Measurements from ENCODE around the gene PIK3AP1. TPM values are rescaled to one million over a fixed set of nuclear protein-coding genes. Genes with fewer than 3 reads are reported as not detected.

Gene PIK3AP1
- total RNA-seq, 1 donor from 2014 or later, result 17.7 TPM

DNA sequence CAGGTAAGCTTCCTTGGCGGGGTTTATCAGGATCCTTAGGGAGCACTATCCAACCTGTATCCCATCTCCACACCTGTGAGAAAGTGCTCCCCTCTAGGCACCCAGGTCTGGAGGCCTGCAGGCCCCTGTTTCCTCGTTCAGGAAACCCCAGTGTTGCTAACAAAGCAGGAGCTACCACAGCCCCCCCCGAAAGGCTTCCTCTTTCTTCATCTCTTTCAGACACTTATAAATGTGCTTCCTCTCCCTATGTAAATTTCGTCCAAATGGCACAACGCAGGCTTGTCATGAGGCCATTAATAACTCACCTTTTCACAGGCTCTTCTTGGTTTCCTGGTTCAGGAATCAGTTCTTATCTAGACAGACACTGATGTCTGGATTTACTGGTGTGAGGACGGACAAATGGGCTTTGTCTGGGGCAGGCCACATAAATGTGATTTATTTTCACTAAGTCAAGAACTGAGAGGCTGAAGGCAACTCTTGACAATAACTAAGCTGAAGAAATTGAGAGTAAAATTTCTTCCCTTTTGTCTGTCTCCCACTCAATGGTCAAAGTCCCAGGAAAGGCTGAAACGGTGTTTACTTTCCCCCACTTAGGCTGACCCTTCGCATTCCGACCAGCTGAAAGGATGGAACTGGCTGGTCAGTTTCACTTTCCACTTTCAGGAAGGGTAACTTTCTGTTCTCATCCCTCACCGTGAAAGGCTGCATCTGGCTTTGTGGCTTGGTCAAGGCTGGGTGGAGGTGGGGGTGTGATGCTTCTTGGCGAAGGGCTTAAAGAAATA lies 46.8 kb downstream of the PIK3AP1 start:
- DNase-seq (ENCODE audit: low spot score), result no peak

DNA sequence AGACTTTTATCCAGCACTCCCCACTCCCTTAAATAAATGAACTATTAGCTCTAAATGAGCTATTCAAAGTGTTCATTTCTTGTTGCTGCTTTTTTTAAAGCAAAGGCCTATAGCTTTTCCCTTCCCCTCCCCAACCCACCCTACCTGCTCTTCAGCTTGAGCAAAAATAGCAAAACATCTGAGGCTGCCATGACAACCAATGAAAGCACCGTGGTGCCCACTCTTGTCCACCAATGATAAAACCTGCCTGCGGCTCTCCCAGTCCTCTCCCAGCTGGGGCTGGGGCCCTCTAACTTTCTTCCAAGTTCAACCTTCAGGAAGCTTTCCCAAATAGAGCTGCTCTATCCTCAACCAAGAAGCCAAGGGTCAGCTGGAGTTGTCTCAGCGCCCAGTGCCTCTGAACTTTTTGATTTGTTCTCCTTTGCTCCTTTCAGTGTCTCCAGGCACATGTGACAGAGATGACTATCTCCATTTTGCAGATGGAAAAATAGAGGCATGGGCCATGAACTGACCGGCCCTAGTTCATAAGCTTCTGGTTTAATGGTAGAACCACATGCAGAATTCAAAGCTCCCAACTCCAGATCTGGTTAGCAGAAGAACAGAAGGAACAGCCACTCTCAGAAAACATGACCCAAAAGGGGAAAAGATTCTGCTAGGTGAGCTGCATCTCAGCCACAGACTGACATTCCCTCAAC lies 47.7 kb downstream of the PIK3AP1 start:
- DNase-seq (ENCODE audit: low spot score), result no peak

DNA sequence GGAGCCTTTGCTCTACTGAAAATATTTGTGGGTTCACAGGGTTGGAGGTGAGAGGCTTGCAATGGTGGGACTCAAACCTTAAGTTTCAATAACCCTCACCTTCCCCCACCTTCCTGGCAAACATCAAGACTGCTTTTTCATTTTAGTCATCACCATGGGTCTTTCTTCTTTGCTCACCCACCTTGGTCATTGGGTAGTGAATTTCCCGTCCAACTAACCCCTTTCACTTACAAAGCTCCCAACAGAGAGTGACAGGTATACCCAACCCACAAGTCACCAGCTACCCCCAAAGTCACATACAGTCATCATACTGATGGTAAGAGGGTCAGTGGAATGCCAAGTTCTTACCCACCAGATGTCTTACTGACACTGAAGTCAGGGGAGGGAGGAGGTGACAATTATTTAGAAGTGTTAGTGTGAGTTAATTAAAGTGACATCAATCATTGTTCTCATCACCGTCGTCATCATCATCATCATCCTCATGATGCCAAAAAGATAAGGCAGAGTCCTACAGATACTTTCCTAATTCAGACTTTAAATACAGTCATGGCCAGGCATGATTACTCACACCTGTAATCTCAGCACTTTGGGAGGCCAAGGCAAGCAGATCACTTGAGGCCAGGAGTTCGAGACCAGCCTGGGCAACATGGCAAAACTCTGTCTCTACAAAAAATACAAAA lies 49.0 kb downstream of the PIK3AP1 start:
- no peak for DNase-seq (ENCODE audit: low spot score)

DNA sequence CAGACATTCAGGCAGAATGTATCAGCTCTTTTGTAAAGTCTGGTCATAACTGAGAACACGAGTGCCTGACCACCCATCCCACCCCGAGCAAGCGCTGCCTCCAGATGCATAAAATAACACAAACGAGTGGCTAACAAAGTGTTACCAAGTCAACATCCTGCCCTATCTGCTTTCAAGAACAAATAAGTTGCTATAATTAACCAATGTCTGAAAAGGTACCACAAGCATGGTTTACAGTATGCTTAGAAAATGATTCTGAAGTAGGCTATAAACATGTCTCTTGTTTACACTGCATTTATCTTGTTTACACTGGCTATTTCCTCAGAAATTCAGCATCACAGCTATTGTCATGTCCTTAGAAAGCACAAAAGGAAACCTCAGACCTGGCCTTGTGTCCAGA lies 49.5 kb downstream of the PIK3AP1 start:
- no peak for DNase-seq (ENCODE audit: low spot score)

DNA sequence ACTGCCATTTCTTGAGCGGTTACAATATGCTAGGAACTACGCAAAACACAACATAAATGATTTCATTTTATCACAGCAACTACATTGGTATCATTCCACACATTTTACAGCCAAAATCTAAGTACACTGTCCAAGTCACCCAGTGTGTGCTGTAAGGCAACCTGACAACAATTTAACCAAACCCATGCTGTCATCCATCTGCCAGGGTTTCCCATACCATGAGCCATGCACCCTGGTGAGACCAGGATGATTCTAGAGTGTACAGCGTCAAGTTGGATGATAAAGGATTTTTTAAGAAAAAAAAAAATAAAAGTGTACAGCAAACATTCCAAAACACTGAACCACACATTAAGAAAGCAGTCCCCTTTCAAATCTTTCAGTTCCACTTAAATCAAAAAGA lies 52.9 kb downstream of the PIK3AP1 start:
- DNase-seq (ENCODE audit: low spot score), result no peak

DNA sequence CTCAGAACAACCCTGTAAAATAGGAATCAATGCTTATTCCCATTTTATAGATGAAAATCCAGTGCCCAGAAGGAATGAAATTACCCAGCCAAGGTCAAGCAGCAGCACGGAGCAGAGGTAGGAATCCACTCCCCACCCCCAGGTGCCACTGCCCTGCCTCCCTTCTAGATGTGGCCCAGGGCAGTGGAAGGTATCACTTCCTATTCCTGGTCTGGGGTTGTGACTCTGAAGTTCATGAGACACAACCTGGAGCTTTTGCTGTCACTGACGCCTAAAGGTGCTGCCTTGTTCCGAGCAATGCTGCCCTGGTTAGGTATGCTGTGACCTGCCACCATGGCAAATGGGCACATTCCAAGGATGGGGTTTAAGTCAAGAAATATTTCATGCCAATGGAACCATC lies 53.6 kb downstream of the PIK3AP1 start:
- DNase-seq (ENCODE audit: low spot score), result no peak

DNA sequence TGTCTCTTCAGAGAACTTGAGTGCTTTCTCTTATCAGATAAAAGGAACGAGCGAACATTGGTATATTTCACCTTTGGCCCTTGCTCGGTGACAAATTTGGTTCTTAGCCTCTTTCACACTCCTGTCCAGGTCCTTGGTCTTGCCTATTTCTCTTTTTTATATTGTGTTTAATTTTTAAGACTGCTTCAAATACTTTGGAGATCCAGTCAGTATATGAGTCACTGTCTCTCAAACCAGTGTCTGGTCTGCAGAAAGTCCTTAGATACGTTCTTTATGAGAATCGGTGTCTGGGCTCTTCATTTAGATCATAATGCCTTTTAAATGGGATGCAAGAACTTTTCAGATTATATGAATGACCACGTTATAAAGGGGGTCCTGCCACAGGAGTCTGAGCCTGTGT lies 55.0 kb downstream of the PIK3AP1 start:
- DNase-seq (ENCODE audit: low spot score), result no peak

- DNase-seq (ENCODE audit: low spot score), result no peak
Observed at GRCh38 chr10:96664563-96664962, 55.8 kb downstream of the PIK3AP1 start.

DNA sequence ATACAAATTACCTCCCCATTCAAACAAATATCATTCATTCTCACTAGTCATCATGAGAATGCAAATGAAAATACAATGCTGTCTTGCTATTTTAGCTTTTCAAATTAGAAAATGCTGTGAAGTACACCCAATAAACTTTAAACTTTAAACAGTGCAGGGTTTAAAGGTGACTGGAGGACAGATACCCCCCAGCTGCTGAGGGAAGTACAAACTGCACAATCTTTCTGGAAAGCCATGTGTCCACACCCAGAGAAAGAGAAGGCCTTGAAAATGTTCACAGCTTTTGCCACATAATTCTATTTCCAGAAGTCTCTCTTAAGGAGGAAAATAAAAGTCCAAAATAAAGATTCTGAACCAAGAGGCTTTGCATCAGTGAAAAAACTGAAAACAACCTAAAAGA lies 56.5 kb downstream of the PIK3AP1 start:
- no peak for DNase-seq (ENCODE audit: low spot score)

DNA sequence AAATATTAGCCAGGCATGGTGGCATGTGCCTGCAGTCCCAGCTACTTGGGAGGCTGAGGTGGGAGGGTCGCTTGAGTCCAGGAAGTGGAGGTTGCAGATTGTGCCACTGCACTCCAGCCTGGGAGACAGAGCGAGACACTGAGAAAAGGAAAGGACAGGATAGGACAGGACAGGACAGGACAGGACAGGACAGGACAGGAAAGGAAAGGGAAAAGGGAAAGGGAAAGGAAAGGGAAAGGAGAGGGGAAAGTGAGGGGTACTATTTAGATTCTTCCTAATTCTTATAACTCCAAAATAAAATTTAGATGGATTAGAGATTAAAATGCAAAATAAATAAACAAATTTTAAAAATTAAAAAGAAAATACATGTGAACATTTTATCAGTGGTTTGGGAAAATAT lies 58.7 kb downstream of the PIK3AP1 start:
- DNase-seq (ENCODE audit: low spot score), result no peak

DNA sequence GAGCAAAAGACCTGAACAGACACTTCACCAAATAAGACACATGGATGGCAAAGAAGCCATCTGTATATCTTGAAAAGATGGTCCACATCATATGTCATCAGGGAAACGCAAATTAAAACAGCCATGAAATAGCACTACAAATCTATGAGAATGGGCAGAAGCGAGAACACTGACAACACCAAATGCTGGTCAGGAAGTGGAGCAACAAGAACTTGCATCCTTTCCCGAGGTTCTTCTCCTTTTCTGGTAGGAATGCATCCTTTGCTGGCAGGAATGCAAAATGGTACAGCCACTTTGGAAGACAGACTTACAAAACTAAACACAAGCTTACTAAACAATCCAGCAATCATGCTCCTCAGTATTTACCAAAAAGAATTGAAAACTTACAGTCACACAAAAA lies 60.0 kb downstream of the PIK3AP1 start:
- DNase-seq (ENCODE audit: low spot score), result no peak

DNA sequence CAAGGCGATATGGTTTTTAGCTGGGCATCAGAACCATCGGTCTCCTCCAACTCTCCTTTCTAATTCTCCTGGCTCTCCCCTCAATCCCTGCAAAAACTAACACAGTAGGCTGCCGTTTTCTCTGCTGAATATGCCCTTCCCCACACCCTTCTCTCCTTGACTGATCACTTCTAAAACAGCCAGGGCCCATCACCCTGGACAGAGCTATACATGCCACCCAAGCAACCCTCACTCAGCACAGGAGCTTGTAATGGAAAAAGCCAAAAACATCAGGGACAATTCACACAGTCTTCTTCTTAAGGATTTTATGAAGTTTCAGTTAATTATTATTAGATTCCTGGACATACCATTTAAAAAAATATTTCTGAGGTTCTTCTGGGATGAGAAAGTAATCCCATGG lies 61.5 kb downstream of the PIK3AP1 start:
- no peak for DNase-seq (ENCODE audit: low spot score)

DNA sequence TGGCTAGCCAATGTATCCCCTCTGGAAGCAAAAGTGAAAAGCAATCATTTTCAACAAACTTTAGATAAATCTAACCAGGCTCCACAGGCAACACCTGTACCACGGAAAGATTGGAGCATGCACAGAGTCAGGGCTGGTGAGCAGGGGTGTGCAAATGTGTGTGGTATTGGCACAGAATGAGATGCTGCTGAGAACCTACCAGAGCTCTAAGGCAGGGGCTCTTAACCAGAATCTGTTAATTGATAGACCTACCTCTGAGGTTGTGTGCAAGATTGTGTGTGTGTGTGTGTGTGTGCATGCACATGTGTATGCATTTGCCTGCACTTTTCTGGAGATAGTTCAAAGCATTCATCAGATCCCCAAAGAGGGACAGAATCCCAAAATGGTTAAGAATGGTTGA lies 62.9 kb downstream of the PIK3AP1 start:
- DNase-seq (ENCODE audit: low spot score), result no peak

DNA sequence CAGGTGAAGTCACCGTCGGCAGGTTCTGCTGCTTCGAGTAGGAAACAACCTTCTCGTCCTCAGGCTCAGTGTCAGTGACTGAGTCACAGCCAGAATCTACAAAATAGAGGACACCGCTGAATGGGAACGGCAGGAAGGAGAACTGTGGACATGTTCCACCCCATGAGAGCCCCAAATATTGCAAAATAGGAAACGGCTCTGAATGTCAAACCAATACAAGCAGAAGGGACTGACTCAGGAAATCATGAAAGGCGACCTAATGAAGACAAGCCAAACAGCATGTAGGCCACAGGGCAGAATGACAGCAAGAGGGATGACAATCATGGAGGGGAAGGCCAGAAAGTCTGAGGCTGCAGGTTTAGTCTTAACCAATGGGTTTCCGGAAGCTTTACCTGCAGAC lies 63.5 kb downstream of the PIK3AP1 start:
- DNase-seq (ENCODE audit: low spot score), result no peak

GRCh38 chr10:96656198-96656577 lies 64.1 kb downstream of the PIK3AP1 start:
- no peak for DNase-seq (ENCODE audit: low spot score)

DNA sequence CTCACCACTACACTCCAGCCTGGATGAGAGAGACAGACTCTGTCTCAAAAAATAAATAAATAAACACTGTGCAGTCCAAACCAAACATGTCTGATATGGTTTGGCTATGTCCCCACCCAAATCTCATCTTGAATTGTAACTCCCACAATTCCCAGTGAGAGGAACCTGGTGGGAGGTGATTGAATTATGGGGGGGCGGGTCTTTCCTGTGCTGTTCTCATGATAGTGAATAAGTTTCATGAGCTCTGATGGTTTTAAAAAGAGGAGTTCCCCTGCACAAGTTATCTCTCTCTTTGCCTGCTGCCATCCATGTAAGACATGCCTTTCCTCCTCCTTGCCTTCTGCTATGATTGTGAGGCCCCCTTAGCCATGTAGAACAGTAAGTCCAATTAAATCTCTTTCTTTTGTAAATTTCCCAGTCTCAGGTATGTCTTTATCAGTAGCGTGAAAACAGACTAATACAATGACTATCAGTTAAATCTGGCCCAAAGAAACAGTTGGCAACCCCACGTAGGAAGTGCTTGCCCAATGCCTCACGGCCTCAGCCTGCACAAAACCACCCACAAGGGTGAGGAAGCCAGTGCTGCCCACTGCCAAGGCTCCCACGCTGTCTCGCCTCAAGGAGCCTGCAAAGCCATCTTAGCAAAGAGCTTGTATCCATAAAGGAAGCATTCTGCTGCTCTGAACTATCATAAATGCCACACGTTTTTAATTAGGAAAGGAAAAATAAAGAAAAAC lies 64.7 kb downstream of the PIK3AP1 start:
- no peak for DNase-seq (ENCODE audit: low spot score)

GRCh38 chr10:96651998-96652431 lies 68.3 kb downstream of the PIK3AP1 start:
- DNase-seq (ENCODE audit: low spot score), result no peak

DNA sequence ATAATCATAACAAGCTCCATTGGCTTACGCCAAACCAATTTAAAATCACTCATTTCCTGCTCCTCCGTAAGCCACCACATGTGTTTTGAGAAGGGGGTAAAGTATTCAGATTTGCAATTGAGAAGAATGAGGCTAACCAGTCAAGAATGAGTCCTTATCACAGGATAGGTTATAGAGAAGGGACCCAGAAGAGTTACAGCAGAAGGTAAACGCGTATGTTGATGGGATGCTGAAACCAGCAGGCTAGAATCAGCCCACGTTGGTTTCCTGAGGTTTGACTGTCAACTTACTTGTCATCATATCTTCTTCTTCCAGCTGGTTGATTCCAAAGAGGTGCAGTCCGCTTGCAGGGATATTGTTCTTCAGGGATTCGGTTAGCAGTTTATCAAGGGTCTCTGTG lies 69.4 kb downstream of the PIK3AP1 start:
- DNase-seq (ENCODE audit: low spot score), result no peak

- no peak for DNase-seq (ENCODE audit: low spot score)
Observed at GRCh38 chr10:96648297-96648696, 72.0 kb downstream of the PIK3AP1 start.

GRCh38 chr10:96647466-96647865 lies 72.8 kb downstream of the PIK3AP1 start:
- DNase-seq (ENCODE audit: low spot score), result no peak

GRCh38 chr10:96646751-96647166 lies 73.6 kb downstream of the PIK3AP1 start:
- no peak for DNase-seq (ENCODE audit: low spot score)

GRCh38 chr10:96646301-96646700 lies 74.0 kb downstream of the PIK3AP1 start:
- no peak for DNase-seq (ENCODE audit: low spot score)

Measured in mesenteric fat pad (tissue), 1 donor.